ENCODE measurements around the gene CRIP1.

GRCh38 chr14:105533811-105534498 is 47.3 kb downstream of the CRIP1 start:
- TF ChIP-seq CTCF (IDR thresholded peaks at IDR 0.05; ENCODE audit: low read length) (no peak), EZH2 (IDR thresholded peaks at IDR 0.05; ENCODE audit: borderline replicate concordance, low read length) (no peak)
